HepG2 (cell line): ENCODE results near the gene ADH5. TPM values are rescaled to one million over a fixed set of nuclear protein-coding genes. Genes with fewer than 3 reads are reported as not detected.
A peak's percentile ranks its signal among the peaks of the same experiment; 100 is the strongest.

Experiments
- DRAP1 ChIP-seq: IDR thresholded peaks from 2 replicates; pipeline ENCODE4 v1.6.1; 2016; ENCODE audit warnings: missing genetic modification reagents, missing compliant biosample characterization
- FOSL1 ChIP-seq: sonication (generic); formaldehyde crosslinking; IDR thresholded peaks from 2 replicates; pipeline ENCODE4 v1.9.0; 2021; ENCODE audit warnings: missing genetic modification reagents, borderline replicate concordance
- FOXO4 ChIP-seq: sonication (generic); formaldehyde crosslinking; conservative IDR thresholded peaks from 2 replicates; pipeline ENCODE4 v1.8.1; 2023; ENCODE audit warnings: missing genetic modification reagents
- GFI1 ChIP-seq: sonication (generic); formaldehyde crosslinking; IDR thresholded peaks from 2 replicates; pipeline ENCODE4 v1.5.0; 2020; ENCODE audit warnings: missing genetic modification reagents, mild to moderate bottlenecking, borderline replicate concordance
- IKZF1 ChIP-seq: fragments of 450-650 bp; IDR thresholded peaks from 2 replicates; pipeline ENCODE4 v1.7.1; 2016
- RAD51 ChIP-seq: fragments of 450-650 bp; IDR thresholded peaks from 2 replicates; pipeline ENCODE4 v1.6.1; 2016; ENCODE audit warnings: borderline replicate concordance
- RERE ChIP-seq: IDR thresholded peaks from 2 replicates; pipeline ENCODE4 v1.6.1; 2016; ENCODE audit warnings: low read depth, missing genetic modification reagents, missing compliant biosample characterization
- RNF2 ChIP-seq: fragments of 450-650 bp; conservative IDR thresholded peaks from 2 replicates; pipeline ENCODE4 v1.6.1; 2016; ENCODE audit warnings: low read depth
- ZBTB42 ChIP-seq: sonication (generic); formaldehyde crosslinking; IDR thresholded peaks from 2 replicates; pipeline ENCODE4 v1.5.0; 2020; ENCODE audit warnings: mild to moderate bottlenecking, missing genetic modification reagents
- ZNF407 ChIP-seq: sonication (generic); formaldehyde crosslinking; IDR thresholded peaks from one replicate; pipeline ENCODE4 v1.5.1; 2020; ENCODE audit warnings: mild to moderate bottlenecking, missing genetic modification reagents; ENCODE audit errors: not compliant biosample characterization
- ZNF891 ChIP-seq: sonication (generic); formaldehyde crosslinking; IDR thresholded peaks from 2 replicates; pipeline ENCODE4 v1.5.0; 2020; ENCODE audit warnings: mild to moderate bottlenecking, missing genetic modification reagents
- polyA plus RNA-seq, 8 experiments: library from polyadenylated mRNA; depleted of rRNA in 3 of 8; stranded (reverse) in 7 of 8; unstranded in 1 of 8; fragments of >200 nt; fragmentation: Illumina TruSeq in 4 of 8; extraction: Trizol in 4 of 8; gene quantifications; 2 replicates each; pipeline versions ENCODE4 v1.2.1 to v1.2.3, GENCODE V29; 2011 to 2016; ENCODE audit warnings: low read depth in 4 of 8, missing spikeins in 1 of 8, mixed read lengths in 1 of 8; ENCODE audit not compliant: insufficient read depth in 1 of 8
- total RNA-seq, 5 experiments: library from RNA; depleted of rRNA; stranded (reverse); fragments of >200 nt; fragmentation: Illumina TruSeq; extraction: Trizol; gene quantifications; 2 replicates each; pipeline ENCODE4 v1.2.3, GENCODE V29; 2016; ENCODE audit warnings: low read depth in 1 of 5

Gene ADH5
- total and polyA plus RNA-seq, 2 of the 13 experiments (the other 11 are each of a cell fraction or from before 2014, with no cell fraction given): 349 to 512 TPM

- peak; percentile 90 for TF ChIP-seq DRAP1
- no peak for TF ChIP-seq IKZF1
- TF ChIP-seq FOXO4: no peak
- no peak for TF ChIP-seq RERE
- TF ChIP-seq RNF2: no peak
- no peak for TF ChIP-seq FOSL1 (CRISPR knock-in tag)
- TF ChIP-seq GFI1 (CRISPR knock-in tag): no peak
- no peak for TF ChIP-seq ZNF407
- TF ChIP-seq ZBTB42 (CRISPR knock-in tag): no peak
- TF ChIP-seq ZNF891: peak; percentile 68; the same call in 1 of the 2 replicates
- TF ChIP-seq RAD51: no peak
Observed at GRCh38 chr4:99088481-99089365, at the start of gene ADH5 (continued).
